SK-N-SH (cell line): ENCODE results near the gene TUBB1. TPM values are rescaled to one million over a fixed set of nuclear protein-coding genes. Genes with fewer than 3 reads are reported as not detected.

Experiments used
- CTCF ChIA-PET: fragments of 300-600, 350-600 bp; formaldehyde crosslinking; extraction: SDS; loops from one replicate; lab custom pipeline; 2021; lab: Yijun Ruan, JAX
- POLR2A ChIA-PET: fragments of 350-600 bp; sonication (Branson Sonifier 250); formaldehyde crosslinking; extraction: SDS; loops from one replicate; lab custom pipeline; 2020; ENCODE audit warnings: antibody characterized with exemption, inconsistent platforms; lab: Yijun Ruan, JAX
- DNase-seq: peaks from one replicate; pipeline ENCODE4 v3.0.0; 2012
- H2AFZ ChIP-seq: fragments of 200-600 bp; sonication (generic); 2 replicates; pipeline ENCODE4 v1.8.1; 2016; ENCODE audit warnings: antibody characterized with exemption, mild to moderate bottlenecking, low read depth
- H3F3A ChIP-seq: fragments of 200-600 bp; sonication (generic); replicated peaks from 2 replicates; pipeline ENCODE3; 2016; ENCODE audit warnings: antibody characterized with exemption, mild to moderate bottlenecking; ENCODE audit not compliant: insufficient read depth
- H3K27ac ChIP-seq, 2 experiments: fragments of 200-500 bp in 1 of 2; fragments of 200-600 bp in 1 of 2; sonication (Bioruptor generic) in 1 of 2; sonication (generic), shearing (Covaris generic) in 1 of 2; 2 replicates each; pipeline versions ENCODE4 v1.5.1 to v1.6.1; 2014 to 2016; ENCODE audit warnings: low read depth in 2 of 2, inconsistent platforms in 1 of 2, low read length in 1 of 2, mild to moderate bottlenecking in 1 of 2, mixed read lengths in 1 of 2
- H3K27me3 ChIP-seq: fragments of 200-600 bp; sonication (generic), shearing (Covaris generic); 2 replicates; pipeline ENCODE4 v1.6.1; 2016; ENCODE audit warnings: mixed run types; ENCODE audit not compliant: insufficient read depth
- H3K36me3 ChIP-seq, 2 experiments: fragments of 200-500 bp in 1 of 2; fragments of 200-600 bp in 1 of 2; sonication (Bioruptor generic) in 1 of 2; sonication (generic) in 1 of 2; replicated peaks in 1 of 2; 2 replicates each; pipeline versions ENCODE3 to v1.5.1; 2014 to 2016; ENCODE audit warnings: low read length in 1 of 2, mild to moderate bottlenecking in 1 of 2; ENCODE audit not compliant: insufficient read depth in 2 of 2, control insufficient read depth in 1 of 2
- H3K4me1 ChIP-seq, 2 experiments: fragments of 200-500 bp in 1 of 2; fragments of 200-600 bp in 1 of 2; sonication (Bioruptor generic) in 1 of 2; sonication (generic), shearing (Covaris generic) in 1 of 2; 2 replicates each; pipeline versions ENCODE4 v1.5.1 to v1.6.1; 2014 to 2016; ENCODE audit warnings: low read depth in 1 of 2, low read length in 1 of 2, mixed run types in 1 of 2; ENCODE audit not compliant: insufficient read depth in 2 of 2, control insufficient read depth in 1 of 2
- H3K4me2 ChIP-seq: fragments of 200-600 bp; sonication (generic), shearing (Covaris generic); 2 replicates; pipeline ENCODE4 v1.6.1; 2017; ENCODE audit warnings: mixed run types
- H3K4me3 ChIP-seq, 2 experiments: fragments of 200-500 bp in 1 of 2; fragments of 200-600 bp in 1 of 2; sonication (Bioruptor generic) in 1 of 2; sonication (generic), shearing (Covaris generic) in 1 of 2; 2 replicates each; pipeline versions ENCODE4 v1.5.1 to v1.8.1; 2014 to 2016; ENCODE audit warnings: low read depth in 2 of 2, inconsistent platforms in 1 of 2, low read length in 1 of 2, mild to moderate bottlenecking in 1 of 2, mixed read lengths in 1 of 2, moderate library complexity in 1 of 2
- H3K79me2 ChIP-seq: fragments of 200-600 bp; sonication (generic); 2 replicates; pipeline ENCODE4 v1.8.1; 2017; ENCODE audit warnings: mild to moderate bottlenecking; ENCODE audit not compliant: insufficient read depth
- H3K9ac ChIP-seq: fragments of 200-600 bp; sonication (generic); 2 replicates; pipeline ENCODE4 v1.6.1; 2017; ENCODE audit warnings: mixed run types
- H3K9me2 ChIP-seq: fragments of 200-600 bp; sonication (generic); 2 replicates; pipeline ENCODE4 v1.6.1; 2017; ENCODE audit warnings: mixed run types
- H3K9me3 ChIP-seq: fragments of 200-600 bp; sonication (generic); 2 replicates; pipeline ENCODE4 v1.6.1; 2017; ENCODE audit warnings: mixed run types, mild to moderate bottlenecking, moderate library complexity
- H4K20me1 ChIP-seq: fragments of 200-600 bp; sonication (generic); 2 replicates; pipeline ENCODE4 v1.6.1; 2017; ENCODE audit warnings: mild to moderate bottlenecking, mixed run types; ENCODE audit not compliant: insufficient read depth
- CHD2 ChIP-seq: fragments of 150-350 bp; IDR thresholded peaks from 2 replicates; pipeline ENCODE4 v1.6.1; 2018; ENCODE audit warnings: low read length; ENCODE audit not compliant: partially characterized antibody
- EZH2phosphoT487 ChIP-seq: fragments of 200-600 bp; sonication (generic); IDR thresholded peaks from 2 replicates; pipeline ENCODE4 v1.6.1; 2017; ENCODE audit warnings: low read depth, mixed run types, mild to moderate bottlenecking, antibody characterized with exemption, moderate library complexity, borderline replicate concordance
- GABPA ChIP-seq: IDR thresholded peaks from 2 replicates; pipeline ENCODE4 v1.4.0; 2012; ENCODE audit warnings: low read depth, mild to moderate bottlenecking
- GATA2 ChIP-seq: sonication (generic); formaldehyde crosslinking; IDR thresholded peaks from 2 replicates; pipeline ENCODE4 v1.5.0; 2020; ENCODE audit warnings: mild to moderate bottlenecking, missing genetic modification reagents
- NFIC ChIP-seq: IDR thresholded peaks from 2 replicates; pipeline ENCODE4 v1.4.0; 2012; ENCODE audit warnings: borderline replicate concordance
- RAD21 ChIP-seq: IDR thresholded peaks from 2 replicates; pipeline ENCODE4 v1.6.1; 2012; ENCODE audit warnings: mild to moderate bottlenecking, low read length
- RFX5 ChIP-seq: IDR thresholded peaks from 2 replicates; pipeline ENCODE4 v1.6.1; 2012; ENCODE audit warnings: mild to moderate bottlenecking, improper control_type of control experiment, low read length
- TAF1 ChIP-seq: IDR thresholded peaks from 2 replicates; pipeline ENCODE4 v1.6.1; 2012; ENCODE audit warnings: low read depth, mild to moderate bottlenecking, low read length, moderate library complexity, borderline replicate concordance
- TCF12 ChIP-seq: IDR thresholded peaks from 2 replicates; pipeline ENCODE4 v1.4.0; 2012
- TEAD4 ChIP-seq: IDR thresholded peaks from 2 replicates; pipeline ENCODE4 v1.4.0; 2012; ENCODE audit warnings: mild to moderate bottlenecking, borderline replicate concordance; ENCODE audit not compliant: insufficient read depth
- YY1 ChIP-seq: IDR thresholded peaks from 2 replicates; pipeline ENCODE4 v1.4.0; 2012; ENCODE audit warnings: low read depth, mild to moderate bottlenecking
- WGBS: methylation state at CpG from one replicate; pipeline ENCODE4 v1.1.6; 2017; ENCODE audit warnings: low lambda C conversion rate; 5-methylcytosine and 5-hydroxymethylcytosine counted together
- polyA plus RNA-seq, 3 experiments: library from polyadenylated mRNA; depleted of rRNA; stranded (reverse); fragments of >200 nt; gene quantifications; 2 replicates each; pipeline ENCODE4 v1.2.3, GENCODE V29; 2012
- TF ChIP-seq, protein P1 (sequence below): fragments of 150-350 bp; IDR thresholded peaks from 2 replicates; pipeline ENCODE4 v1.6.1; 2016; ENCODE audit warnings: mild to moderate bottlenecking, low read depth, low read length
- TF ChIP-seq, protein P2 (sequence below): IDR thresholded peaks from 2 replicates; pipeline ENCODE4 v1.4.0; 2012; ENCODE audit warnings: low read depth, borderline replicate concordance
- TF ChIP-seq, protein P3 (sequence below): fragments of 150-350 bp; IDR thresholded peaks from 2 replicates; pipeline ENCODE4 v1.6.1; 2017; ENCODE audit warnings: antibody characterized with exemption, low read length, low read depth, borderline replicate concordance

TUBB1 gene
- polyA plus RNA-seq, 1 of the 3 experiments (the other 2 are of a cell fraction), result not detected

DNA sequence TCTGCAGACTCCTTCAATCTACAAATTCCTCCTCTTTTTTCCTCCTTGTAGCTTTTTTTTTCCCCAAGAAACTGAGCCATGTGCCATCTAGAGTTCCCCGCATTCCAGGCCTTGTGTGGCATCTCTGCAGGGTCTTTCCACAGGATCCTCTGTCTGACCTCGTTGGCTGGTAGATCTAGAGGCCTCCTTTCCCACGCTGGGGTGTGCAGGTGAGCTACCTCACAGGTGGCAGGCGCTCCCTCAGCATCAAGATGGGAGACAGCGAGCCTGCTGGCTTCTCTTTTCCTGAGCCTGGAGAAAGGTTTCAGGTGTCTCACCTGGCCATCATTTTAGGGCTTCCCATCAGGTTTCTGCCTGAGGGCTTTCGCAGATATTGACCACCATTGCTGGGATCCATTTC lies 47.8 kb upstream of the TUBB1 start:
- H3K79me2 ChIP-seq, result no peaks in the 10 kb centered on the region
- DNase-seq, result no peak
- H3K36me3 ChIP-seq, result no peaks in the 10 kb centered on the region
- no peaks in the 10 kb centered on the region for H3F3A ChIP-seq
- H3K9ac ChIP-seq, result no peak overlapping the region
- no peak overlapping the region for H3K4me3 ChIP-seq
- H3K27ac ChIP-seq, result no peak overlapping the region
- 41% methylated on average over 6 of the region's 6 CpGs for WGBS
- no peaks in the 10 kb centered on the region for H4K20me1 ChIP-seq
- no peaks in the 10 kb centered on the region for H3K27me3 ChIP-seq
- H2AFZ ChIP-seq, result no peak overlapping the region
- CTCF ChIA-PET, result interaction anchor here (1.0 kb wide), 3 partner anchors 9 to 16 kb away, joined by 3 to 4 read pairs (median 3); partner anchors contain the start of gene NELFCD
- no peaks in the 10 kb centered on the region for H3K4me1 ChIP-seq
- H3K9me2 ChIP-seq, result no peaks in the 10 kb centered on the region
- no peak overlapping the region for H3K4me2 ChIP-seq
- H3K9me3 ChIP-seq, result peaks cover 4% of the 10 kb centered on the region; the same call in 1 of the 2 replicates
- POLR2A ChIA-PET, result no interaction called here
- no peak for TF ChIP-seq NFIC
- TF ChIP-seq CHD2, result no peak
- TF ChIP-seq, protein P1, sequence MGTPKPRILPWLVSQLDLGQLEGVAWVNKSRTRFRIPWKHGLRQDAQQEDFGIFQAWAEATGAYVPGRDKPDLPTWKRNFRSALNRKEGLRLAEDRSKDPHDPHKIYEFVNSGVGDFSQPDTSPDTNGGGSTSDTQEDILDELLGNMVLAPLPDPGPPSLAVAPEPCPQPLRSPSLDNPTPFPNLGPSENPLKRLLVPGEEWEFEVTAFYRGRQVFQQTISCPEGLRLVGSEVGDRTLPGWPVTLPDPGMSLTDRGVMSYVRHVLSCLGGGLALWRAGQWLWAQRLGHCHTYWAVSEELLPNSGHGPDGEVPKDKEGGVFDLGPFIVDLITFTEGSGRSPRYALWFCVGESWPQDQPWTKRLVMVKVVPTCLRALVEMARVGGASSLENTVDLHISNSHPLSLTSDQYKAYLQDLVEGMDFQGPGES, result no peak
- TF ChIP-seq, protein P2, sequence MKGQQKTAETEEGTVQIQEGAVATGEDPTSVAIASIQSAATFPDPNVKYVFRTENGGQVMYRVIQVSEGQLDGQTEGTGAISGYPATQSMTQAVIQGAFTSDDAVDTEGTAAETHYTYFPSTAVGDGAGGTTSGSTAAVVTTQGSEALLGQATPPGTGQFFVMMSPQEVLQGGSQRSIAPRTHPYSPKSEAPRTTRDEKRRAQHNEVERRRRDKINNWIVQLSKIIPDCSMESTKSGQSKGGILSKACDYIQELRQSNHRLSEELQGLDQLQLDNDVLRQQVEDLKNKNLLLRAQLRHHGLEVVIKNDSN, result no peak
- TF ChIP-seq YY1, result no peak
- no peak for TF ChIP-seq TCF12
- no peak for TF ChIP-seq GATA2
- no peak for TF ChIP-seq EZH2phosphoT487
- no peak for TF ChIP-seq TEAD4
- TF ChIP-seq TAF1, result no peak
- TF ChIP-seq, protein P3, sequence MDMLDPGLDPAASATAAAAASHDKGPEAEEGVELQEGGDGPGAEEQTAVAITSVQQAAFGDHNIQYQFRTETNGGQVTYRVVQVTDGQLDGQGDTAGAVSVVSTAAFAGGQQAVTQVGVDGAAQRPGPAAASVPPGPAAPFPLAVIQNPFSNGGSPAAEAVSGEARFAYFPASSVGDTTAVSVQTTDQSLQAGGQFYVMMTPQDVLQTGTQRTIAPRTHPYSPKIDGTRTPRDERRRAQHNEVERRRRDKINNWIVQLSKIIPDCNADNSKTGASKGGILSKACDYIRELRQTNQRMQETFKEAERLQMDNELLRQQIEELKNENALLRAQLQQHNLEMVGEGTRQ, result no peak

- WGBS, result 64% methylated on average over 4 of the region's 4 CpGs
- H4K20me1 ChIP-seq, result no peaks in the 10 kb centered on the region
- ChIA-PET POLR2A (no interaction called here), CTCF (interaction anchor here (0.6 to 0.8 kb wide), 2 partner anchors 10 to 523 kb away, joined by 3 read pairs; no protein-coding TSS in a partner anchor)
- H3K4me3 ChIP-seq, result no peak overlapping the region
- H3K4me1 ChIP-seq, result no peaks in the 10 kb centered on the region
- H3K9me3 ChIP-seq, result peaks cover 4% of the 10 kb centered on the region; the same call in 1 of the 2 replicates
- DNase-seq, result no peak
- H3F3A ChIP-seq, result no peaks in the 10 kb centered on the region
- no peak overlapping the region for H3K27ac ChIP-seq
- no peaks in the 10 kb centered on the region for H3K36me3 ChIP-seq
- H2AFZ ChIP-seq, result no peak overlapping the region
- no peak overlapping the region for H3K9ac ChIP-seq
- no peaks in the 10 kb centered on the region for H3K9me2 ChIP-seq
- no peaks in the 10 kb centered on the region for H3K79me2 ChIP-seq
- TF ChIP-seq RAD21, result no peak
- TF ChIP-seq YY1, result no peak
- no peak for TF ChIP-seq RFX5
- TF ChIP-seq GABPA, result no peak
- TF ChIP-seq, all 33 proteins: peak for 0
- no peaks in the 10 kb centered on the region for H3K27me3 ChIP-seq
- no peak overlapping the region for H3K4me2 ChIP-seq
Measured at GRCh38 chr20:58973179-58973578, 46.0 kb upstream of the TUBB1 start.
